Erythroblast (primary cell): ENCODE results near the gene PLXNA3.

Source experiments
- GATA1 ChIP-seq: IDR thresholded peaks from 2 replicates; pipeline ENCODE4 v1.6.1; 2011; ENCODE audit warnings: low read depth, mild to moderate bottlenecking, control low read depth, low read length, moderate library complexity
- POLR2A ChIP-seq: IDR thresholded peaks from 2 replicates; pipeline ENCODE4 v1.6.1; 2011; ENCODE audit warnings: mild to moderate bottlenecking, low read length

DNA sequence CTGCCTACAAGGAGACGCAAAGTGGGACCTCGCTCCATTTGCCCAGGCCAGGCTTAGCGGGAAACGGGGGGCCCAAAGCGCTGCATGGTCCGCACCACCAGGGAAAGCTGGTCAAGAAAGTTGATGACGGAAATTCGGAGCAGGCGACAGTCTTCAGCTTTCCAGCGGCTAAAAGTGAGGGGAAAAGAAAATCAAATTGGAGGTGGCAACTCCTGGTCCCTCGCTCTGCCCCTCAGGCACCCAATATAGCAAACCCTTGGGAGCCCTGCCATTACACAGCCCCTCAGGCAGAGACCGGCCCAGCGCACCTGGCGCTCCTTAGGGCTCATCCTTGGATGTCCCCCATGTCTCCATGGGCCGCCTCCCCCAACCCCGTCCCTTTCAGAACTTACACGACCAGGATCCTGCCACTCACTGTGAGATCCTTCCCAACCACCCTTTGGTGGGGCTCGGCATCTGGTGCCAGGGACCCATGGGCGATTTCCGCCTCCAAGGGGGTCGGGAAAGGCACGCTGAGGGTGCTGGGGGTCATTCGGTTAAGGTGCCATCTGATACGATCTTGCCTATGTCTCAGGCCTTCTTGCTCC lies 19.9 kb downstream of the PLXNA3 start:
- TF ChIP-seq POLR2A: no peak
- TF ChIP-seq GATA1: no peak
